K562 (cell line): ENCODE results near the gene DNASE1L2. TPM values are rescaled to one million over a fixed set of nuclear protein-coding genes. Genes with fewer than 3 reads are reported as not detected.

Experiments used
- NCOA1 ChIP-seq: fragments of 450-650 bp; IDR thresholded peaks from 2 replicates; pipeline ENCODE4 v1.6.1; 2016; ENCODE audit warnings: low read depth
- POLR2A ChIP-seq: fragments of 450-650 bp; conservative IDR thresholded peaks from 2 replicates; pipeline ENCODE4 v1.6.1; 2016
- ZBTB40 ChIP-seq, 2 experiments: fragments of 450-650 bp in 1 of 2; sonication (generic) in 1 of 2; formaldehyde crosslinking in 1 of 2; IDR thresholded peaks; 2 replicates each; pipeline versions ENCODE4 v1.7.1 to v1.9.0; 2016 to 2022; ENCODE audit warnings: inconsistent platforms in 1 of 2, mild to moderate bottlenecking in 1 of 2, missing genetic modification reagents in 1 of 2
- polyA plus RNA-seq, 8 experiments: library from polyadenylated mRNA; depleted of rRNA in 4 of 8; stranded (reverse) in 5 of 8; unstranded in 3 of 8; fragments of >200 nt; fragmentation: Nextera tagmentation in 2 of 8; fragmentation: Illumina TruSeq in 1 of 8; extraction: Ambion mirVana in 2 of 8; extraction: Trizol in 1 of 8; gene quantifications; 2 replicates each; pipeline versions ENCODE4 v1.2.1 to v1.2.3, GENCODE V29; 2011 to 2014; ENCODE audit warnings: inconsistent platforms in 1 of 8, missing spikeins in 1 of 8
- total RNA-seq, 7 experiments: library from RNA; depleted of rRNA in 6 of 7; stranded (reverse); fragments of >200 nt in 6 of 7; fragmentation: Illumina TruSeq in 2 of 7; extraction: Trizol in 2 of 7; gene quantifications; 2 replicates each; pipeline versions ENCODE4 v1.2.1 to v1.2.3, GENCODE V29; 2011 to 2021; ENCODE audit warnings: low replicate concordance in 1 of 7
- TF ChIP-seq, protein P1 (sequence below): fragments of 250-450 bp; sonication (Bioruptor Pico); IDR thresholded peaks from 2 replicates; pipeline ENCODE4 v1.8.0; 2022; ENCODE audit warnings: moderate library complexity, mild to moderate bottlenecking, inconsistent platforms

DNASE1L2 gene
- total and polyA plus RNA-seq, 9 of the 15 experiments (the other 6 are each of a cell fraction or from before 2014, with no cell fraction given) = 0.08 to 2.7 (median 1.7) TPM; not detected in 1

- TF ChIP-seq ZBTB40 (IDR thresholded peaks at IDR 0.05) (no peak), ZBTB40 (CRISPR knock-in tag; IDR thresholded peaks at IDR 0.05) (no peak), POLR2A (peak; percentile 63), NCOA1 (no peak)
- TF ChIP-seq, protein P1, sequence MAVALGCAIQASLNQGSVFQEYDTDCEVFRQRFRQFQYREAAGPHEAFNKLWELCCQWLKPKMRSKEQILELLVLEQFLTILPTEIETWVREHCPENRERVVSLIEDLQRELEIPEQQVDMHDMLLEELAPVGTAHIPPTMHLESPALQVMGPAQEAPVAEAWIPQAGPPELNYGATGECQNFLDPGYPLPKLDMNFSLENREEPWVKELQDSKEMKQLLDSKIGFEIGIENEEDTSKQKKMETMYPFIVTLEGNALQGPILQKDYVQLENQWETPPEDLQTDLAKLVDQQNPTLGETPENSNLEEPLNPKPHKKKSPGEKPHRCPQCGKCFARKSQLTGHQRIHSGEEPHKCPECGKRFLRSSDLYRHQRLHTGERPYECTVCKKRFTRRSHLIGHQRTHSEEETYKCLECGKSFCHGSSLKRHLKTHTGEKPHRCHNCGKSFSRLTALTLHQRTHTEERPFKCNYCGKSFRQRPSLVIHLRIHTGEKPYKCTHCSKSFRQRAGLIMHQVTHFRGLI (CRISPR knock-in tag) = no peak
Observed at GRCh38 chr16:2211923-2212347, 24.3 kb upstream of the DNASE1L2 start (continued).
